Stimulated activated CD4-positive, alpha-beta T cell treated with anti-CD3 and anti-CD28 coated beads, Interleukin-15, amount 100 ng/mL, for 48 hours (primary cell): ENCODE results near the gene MEMO1.
"Not testable (repeated sequence)": the region's sequence is repeated elsewhere in the genome, so short reads cannot be mapped to it uniquely, and the experiment has no call there.

Source experiments
- DNase-seq, 2 donors: peaks; one replicate each; pipeline ENCODE4 v3.0.0-alpha.2; 2020; ENCODE audit warnings: low read depth in 2 of 2

MEMO1 gene

DNA sequence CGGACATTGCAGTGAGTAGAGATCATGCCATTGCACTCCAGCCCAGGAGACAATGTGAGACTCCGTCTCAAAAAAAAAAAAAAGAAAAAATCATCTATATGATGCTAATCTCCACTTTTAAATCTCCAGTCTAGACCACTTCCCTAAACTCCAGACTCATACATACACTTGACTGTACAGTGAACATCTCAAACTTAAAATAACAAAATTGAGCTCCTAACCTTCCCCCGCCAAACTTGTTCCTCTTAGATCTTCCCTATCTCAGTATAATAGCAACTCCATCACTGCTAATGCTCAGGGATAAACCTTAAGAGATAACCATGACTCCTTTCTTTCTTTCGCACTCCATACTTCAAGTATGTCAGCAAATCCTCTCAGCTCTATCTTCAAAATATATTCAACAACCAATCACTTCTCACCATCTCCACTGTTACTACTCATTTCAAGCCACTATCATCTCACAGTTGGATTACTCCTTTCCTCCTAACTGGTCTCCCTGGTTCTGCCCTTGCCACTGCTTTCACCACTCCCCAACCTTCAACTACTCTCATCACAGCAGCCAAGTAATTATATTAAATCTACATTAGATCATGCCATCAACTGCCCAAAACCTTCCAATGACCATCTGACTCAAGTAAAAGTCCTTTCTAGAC, 12.0 kb downstream of the MEMO1 start:
- DNase-seq, result no peak

- no peak for DNase-seq
Measured at GRCh38 chr2:31997653-31998052, 13.2 kb downstream of the MEMO1 start.

DNA sequence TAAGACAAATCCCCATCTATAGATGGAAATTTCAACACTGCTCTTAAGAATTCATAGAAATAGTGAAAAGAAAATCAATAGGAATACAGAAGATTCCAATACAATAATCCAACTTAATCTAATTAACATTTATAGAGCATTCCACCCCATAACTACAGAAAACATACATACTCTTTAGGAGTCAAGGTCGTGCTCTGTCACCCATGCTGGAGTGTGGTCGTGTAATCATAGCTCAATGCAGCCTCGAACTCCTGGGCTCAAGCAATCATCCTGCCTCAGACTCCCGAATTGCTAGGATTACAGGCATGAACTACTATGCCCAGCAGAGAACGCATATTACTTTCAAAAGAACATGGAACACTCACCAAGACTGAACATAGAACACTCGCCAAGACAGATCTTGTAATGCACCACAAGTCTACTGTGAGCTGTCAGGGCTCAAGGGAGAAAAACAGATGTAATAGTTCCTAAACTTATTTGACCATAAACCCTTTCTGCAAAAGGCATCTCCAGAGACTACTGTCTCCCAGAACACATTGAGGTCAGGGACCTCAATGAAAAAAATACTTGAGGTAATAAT, 14.1 kb downstream of the MEMO1 start:
- DNase-seq, result no peak

DNA sequence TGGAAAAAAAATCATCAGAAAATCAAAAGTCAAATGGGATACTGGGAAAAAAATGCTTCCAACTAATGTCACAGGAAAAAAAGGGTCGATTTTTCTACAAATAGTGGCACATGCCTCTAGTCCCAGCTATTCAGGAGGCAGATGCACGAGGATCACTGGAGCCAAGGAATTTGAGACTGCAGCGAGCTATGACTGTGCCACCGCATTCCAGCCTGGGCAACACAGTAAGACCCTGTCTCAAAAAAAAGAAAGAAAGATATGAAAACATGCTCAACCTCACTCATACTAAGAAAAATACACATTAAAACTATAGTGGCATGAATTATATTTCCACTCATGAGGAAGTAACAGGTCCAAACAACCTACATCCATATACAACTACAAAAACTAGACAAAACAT, 17.9 kb downstream of the MEMO1 start:
- DNase-seq, result no peak

DNA sequence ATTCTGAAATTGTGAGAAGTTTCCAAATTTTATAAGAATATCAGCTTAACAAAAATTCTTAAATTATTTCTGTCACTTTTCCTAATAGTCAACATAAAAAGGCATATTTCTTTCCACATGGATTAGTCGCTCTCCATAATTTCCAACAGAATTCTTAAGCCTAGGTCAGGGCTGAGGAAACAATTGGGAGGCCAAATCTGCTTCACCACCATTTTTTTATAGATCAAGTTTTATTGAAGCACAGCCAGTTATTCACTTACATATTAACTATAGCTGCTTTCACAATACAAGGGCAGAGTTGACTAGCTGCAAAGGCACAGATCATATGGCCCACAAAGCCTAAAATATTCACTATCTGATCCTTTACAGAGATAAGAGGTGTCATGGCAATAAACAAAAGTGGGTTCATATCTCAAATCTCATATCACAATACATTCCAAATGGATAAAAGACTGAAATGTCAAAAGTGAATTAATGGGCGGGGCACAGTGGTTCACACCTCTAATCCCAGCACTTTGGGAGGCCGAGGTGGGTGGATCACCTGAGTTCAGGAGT, 18.7 kb downstream of the MEMO1 start:
- DNase-seq, result no peak

GRCh38 chr2:31989946-31990345, 20.9 kb downstream of the MEMO1 start:
- DNase-seq, result no peak

DNA sequence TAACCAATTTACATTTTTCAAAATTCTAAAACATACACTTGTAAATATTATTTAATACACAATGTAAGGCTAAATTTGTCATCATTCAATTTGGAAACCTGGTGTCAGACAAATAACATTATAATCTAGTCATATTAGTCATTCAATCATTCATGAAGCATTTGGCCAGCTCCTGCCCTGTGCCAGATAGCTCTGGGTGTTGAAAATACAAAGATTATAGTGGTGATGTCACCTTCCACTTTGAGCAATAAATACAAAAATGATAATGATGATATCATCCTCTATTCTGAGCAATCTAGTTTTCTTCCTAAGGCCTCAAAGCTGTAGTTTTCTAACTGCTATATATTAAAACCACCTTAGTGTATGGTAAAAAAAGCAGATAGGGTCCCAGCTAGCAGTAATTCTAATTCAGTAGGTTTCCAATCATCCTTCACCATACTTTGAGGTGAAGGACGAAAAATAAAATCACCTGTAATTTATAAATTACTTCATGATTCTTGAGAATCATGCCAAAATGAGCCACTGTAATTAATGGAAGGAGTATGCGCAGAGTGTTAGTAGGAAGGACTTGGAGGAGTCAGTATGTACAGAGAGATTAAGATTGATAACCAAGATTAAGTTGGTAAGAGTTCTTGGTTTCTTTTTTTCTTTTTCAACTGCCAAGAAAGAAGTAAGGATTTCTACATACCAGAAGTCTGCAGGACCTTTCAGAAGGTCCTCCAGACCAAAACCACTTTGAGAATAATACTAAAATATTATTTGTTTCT, 23.2 kb downstream of the MEMO1 start:
- no peak for DNase-seq

DNA sequence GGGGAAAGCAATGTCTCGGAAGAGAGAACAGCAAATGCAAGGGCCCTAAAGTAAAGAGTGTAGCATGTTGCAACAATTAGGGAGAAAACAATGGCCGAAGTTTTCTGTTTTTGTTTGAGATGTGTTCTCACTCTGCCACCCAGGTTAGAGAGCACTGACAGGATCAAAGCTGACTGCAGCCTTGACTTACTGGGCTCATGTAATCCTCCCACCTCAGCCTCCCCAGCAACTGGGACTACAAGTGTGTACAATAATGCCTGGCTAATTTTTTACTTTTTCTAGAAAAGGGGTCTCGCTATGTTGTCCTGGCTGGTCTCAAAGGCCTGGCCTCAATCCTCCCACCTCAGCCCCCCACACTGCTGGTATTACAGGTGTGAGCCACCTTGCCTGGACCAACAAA, 23.9 kb downstream of the MEMO1 start:
- no peak for DNase-seq

- no peak for DNase-seq
Measured at GRCh38 chr2:31983762-31984467, 26.9 kb downstream of the MEMO1 start.

- no peak for DNase-seq
Measured at GRCh38 chr2:31980674-31981356, 30.0 kb downstream of the MEMO1 start.

- DNase-seq, result no peak
Measured at GRCh38 chr2:31979956-31980355, 30.9 kb downstream of the MEMO1 start.

DNA sequence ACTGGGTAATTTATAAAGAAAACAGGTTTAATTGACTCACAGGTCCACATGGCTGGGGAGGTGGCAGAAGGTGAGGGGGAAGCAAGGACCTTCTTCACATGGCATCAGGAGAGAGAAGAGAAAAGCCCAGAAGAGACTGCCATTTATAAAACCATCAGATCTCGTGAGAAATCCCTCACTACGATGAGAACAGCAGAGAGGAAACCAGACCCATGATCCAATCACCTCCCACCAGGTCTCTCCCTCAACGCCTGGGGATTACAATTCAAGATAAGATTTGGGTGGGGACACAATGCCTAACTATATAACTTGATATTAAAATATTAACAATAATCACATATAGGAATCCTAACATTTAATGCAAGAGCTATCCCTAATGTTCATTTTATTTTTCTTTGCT, 31.8 kb downstream of the MEMO1 start:
- DNase-seq, result no peak

GRCh38 chr2:31978436-31978835, 32.4 kb downstream of the MEMO1 start:
- no peak for DNase-seq

- no peak for DNase-seq
Measured at GRCh38 chr2:31973665-31974064, 37.1 kb downstream of the MEMO1 start.

DNA sequence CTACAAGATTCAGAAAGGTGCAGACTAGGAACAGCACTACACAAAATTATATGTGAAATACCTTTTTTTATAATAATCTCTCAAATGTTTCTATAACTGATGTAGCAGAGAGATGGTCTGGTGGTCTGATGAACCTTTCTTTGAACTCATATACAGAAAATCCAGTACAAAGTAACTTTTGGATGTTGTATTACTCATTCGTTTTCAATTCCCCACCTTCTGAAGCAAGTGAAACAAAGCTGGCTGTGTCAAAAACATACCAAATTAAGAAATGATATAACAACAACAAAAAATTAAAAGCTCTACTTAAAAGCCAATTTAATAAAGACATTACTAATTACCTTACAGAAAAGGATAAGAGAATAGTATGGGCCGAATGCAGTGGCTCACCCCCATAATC, 38.7 kb downstream of the MEMO1 start:
- no peak for DNase-seq

DNA sequence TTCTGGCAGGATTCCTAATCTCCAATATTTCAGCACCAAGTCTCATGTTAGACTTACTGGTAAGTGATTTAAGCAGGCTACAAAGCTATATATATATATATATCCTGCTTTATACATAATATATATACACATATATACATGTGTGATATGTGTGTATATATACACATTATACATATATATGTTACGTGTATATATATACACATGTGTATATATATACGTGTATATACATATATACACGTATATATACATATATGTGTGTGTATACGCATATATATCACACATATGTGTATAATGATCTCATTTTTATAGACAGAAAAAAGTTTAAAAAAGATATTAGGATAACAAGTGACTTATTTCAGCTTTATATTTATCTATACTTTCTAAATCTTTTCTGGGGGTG, 41.6 kb downstream of the MEMO1 start:
- no peak for DNase-seq

GRCh38 chr2:31967790-31968189, 43.0 kb downstream of the MEMO1 start:
- no peak for DNase-seq

DNA sequence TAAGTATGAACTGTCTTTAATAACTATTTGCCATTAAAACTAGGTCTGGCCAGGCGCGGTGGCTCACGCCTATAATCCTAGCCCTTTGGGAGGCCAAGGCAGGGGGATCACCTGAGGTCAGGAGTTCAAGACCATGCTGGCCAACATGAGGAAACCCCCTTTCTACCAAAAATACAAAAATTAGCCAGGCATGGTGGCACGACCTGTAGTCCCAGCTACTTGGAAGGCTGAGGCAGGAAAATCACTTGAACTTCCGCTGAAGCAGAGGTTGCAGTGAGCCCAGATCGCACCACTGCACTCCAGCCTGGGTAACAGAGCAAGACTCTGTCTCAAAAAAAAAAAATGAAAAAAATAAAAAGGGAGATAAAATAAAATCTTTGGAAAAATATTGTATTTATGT, 44.4 kb downstream of the MEMO1 start:
- not testable (repeated sequence) for DNase-seq

GRCh38 chr2:31965094-31965493, 45.7 kb downstream of the MEMO1 start:
- no peak for DNase-seq

GRCh38 chr2:31962757-31963361, 47.9 kb downstream of the MEMO1 start:
- peak; percentile 25 to 43 for DNase-seq

GRCh38 chr2:31958140-31958717, 52.6 kb downstream of the MEMO1 start:
- DNase-seq, result no peak
